ENCODE results near the gene TMPRSS3.

GRCh38 chr21:42362700-42363099, 33.2 kb downstream of the TMPRSS3 start:
- no peak for TF ChIP-seq CTCF (IDR thresholded peaks at IDR 0.05 in 8 of 11, conservative IDR thresholded peaks at IDR 0.05 in 3 of 11)
- no peak for TF ChIP-seq POLR2A (IDR thresholded peaks at IDR 0.05)
- no peak for TF ChIP-seq POLR2AphosphoS5 (IDR thresholded peaks at IDR 0.05)

Measured in spleen (tissue), 7 donors.